ENCODE measurements around the gene SKI.
"Not testable (repeated sequence)": the region's sequence is repeated elsewhere in the genome, so short reads cannot be mapped to it uniquely, and the experiment has no call there.

Gene SKI

DNA sequence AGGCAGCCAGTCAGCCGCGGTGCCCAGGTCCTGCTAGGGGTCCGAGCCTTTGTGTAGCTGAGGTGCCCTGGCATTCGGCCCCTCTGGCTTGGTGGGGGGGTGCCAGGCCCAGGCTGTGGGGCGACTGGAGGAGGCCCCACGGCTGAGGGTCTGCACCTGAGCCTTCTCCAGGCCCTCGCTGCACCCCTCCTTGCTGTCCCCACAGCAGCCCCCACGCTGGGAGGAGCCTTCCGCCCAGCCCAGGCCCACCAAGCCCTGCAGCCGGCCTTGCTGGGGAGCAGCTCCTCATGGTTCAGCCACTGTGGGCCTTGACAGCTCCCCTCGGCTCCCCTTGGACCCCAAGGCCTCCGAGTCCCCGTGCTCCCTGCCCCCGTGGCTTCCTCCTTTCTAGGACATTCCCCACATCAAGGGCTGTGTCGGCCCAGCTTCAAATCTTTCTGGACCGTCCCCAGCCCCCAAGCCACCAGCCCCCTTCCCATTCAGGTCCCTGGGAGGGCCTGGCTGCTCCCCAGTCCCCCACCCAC is 95.4 kb downstream of the SKI start:
- no peak for DNase-seq

DNA sequence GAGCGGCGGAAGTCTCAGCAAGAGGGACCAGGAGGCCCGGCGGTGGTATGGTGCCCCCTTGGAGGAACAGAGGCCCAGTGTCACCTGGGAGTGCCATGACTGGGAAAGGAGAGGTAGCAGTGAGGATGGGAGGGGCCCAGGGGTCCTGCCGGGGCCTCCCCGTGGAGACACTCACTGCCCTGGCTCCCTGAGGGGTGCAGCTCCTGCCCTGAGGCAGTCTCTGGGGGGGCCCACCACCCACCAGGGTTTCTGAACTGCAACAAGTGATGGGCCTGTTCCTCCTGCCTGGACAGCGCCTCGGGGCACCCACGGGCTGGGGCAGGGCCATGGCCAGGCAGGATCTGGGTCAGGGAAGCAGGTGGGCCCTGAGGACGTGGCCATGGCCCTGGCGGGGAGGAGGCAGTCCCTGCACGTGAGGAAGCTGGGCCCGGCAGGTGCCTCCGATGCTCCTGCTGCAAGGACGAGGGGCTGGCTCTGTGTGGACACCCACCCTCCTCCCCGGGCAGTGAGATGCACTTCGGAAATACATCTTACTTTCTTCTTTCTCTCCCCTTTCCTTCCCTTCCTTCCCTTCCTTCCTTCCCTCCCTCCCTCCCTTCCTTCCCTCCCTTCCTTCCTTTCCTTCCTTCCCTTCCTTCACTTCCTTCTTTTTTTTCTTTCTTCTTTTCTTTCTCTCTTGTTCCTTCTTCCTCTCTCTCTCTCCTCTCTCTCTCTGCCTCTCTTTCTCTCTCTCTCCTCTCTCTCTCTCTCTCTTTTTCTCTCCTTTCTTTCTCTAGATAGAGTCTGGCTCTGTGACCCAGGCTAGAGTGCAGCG is 96.6 kb downstream of the SKI start:
- no peak for DNase-seq

DNA sequence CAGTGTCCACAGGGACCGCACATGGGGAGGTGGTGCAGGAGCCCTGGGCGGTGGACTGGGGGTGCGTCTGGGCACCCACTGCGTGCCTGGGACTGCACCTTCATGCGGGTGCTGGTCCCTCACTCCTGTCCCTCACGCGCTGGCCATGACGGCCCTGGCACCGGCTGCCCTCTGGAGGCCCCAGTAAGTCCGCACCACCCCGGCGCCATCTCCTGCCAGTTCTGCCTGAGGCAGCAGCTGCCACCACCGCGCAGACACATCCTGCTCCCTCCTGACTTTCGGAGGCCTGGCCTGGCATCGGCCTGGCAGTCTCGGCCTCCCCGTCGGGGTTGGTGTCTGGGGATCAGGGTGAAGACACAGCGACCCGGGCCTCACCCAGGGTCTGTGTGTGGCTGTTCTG is 98.4 kb downstream of the SKI start:
- DNase-seq = no peak

DNA sequence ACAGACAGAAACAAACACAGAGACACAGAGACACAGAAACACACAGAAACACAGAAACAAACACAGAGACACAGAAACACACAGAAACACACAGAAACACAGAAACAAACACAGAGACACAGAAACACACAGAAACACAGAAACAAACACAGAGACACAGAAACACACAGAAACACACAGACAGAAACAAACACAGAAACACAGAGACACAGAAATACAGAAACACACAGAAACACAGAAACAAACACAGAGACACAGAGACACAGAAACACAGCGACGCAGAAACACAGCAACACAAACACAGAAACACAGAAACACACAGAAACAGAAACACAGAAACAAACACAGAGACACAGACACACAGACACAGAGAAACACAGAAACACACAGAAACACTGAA is 99.0 kb downstream of the SKI start:
- DNase-seq = not testable (repeated sequence)

DNA sequence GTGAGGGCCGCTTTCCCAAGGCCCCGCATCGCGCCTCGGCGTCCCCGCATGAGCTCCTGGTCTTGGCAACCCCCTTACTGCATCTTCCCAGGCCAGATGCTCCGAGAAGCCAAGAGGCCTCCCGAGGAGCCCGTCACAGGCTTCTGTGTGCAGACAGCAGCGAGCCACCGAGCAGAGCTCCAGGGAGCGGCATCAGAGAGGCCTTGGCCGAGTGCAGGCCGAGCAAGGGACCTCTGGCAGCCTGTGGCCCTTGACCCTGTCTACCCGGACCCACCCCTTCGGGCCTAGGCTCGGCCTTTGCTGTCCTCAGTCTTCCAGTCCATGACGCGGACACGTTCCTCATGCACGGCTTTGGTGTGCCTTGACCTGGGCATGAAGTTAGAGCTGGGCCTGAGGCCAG is 99.7 kb downstream of the SKI start:
- no peak for DNase-seq

DNA sequence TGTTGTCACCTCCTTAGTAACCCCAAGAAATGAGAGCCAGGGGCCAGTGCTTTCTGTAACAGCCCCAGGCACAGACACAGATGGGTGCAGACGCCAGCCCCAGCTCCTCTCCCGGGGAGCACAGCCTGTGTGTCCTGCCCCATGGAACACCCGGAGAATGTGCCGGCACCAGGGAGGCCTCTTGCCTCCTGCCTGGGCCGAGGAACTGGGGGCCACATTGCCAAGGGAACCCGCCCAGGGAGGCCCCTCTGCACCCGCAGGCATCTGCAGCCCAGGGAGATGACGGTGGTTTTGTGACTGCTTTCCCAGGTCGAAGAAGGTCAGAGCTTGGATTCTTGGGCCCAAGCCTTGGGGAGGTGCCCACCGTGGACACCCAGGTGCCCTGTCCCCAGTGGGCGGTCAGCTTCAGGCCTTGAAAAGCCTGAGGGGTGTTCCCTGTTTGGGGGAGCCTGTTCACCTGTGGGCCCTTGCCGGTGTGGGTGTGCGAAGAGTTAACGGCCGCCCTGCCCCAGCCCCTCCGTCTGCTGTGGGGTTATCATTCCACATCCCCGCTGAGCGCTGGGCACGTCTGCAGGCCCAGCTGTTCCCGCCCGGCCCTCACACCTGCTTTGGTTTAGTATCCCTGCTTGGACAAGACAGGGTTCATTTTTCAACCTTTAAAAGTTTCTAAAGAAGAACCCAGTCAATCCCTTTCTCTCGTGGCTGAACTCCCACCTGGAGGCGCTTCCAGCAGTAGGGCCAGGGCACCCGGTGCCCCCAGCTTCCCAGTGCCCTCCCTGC is 100.7 kb downstream of the SKI start:
- no peak for DNase-seq

DNA sequence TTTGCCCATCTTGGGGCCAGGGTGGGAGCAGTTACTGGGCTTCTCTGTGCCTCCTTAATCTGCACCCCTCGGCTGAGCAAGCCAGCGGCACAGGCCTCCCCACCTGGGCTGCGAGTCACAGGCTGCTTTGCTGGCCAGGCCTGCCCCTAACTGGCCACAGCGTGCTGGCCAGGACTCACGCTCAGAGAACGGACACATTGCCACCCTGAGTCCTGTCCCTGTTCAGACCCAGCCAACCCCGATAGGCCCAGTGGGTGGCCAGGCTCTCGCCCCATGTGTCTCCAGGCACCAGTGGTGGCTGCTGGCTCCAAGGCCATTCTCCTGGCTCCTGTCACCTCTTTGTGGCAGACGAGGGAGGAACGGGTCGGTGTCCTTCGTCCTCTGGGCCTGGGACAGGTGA is 101.9 kb downstream of the SKI start:
- no peak for DNase-seq

DNA sequence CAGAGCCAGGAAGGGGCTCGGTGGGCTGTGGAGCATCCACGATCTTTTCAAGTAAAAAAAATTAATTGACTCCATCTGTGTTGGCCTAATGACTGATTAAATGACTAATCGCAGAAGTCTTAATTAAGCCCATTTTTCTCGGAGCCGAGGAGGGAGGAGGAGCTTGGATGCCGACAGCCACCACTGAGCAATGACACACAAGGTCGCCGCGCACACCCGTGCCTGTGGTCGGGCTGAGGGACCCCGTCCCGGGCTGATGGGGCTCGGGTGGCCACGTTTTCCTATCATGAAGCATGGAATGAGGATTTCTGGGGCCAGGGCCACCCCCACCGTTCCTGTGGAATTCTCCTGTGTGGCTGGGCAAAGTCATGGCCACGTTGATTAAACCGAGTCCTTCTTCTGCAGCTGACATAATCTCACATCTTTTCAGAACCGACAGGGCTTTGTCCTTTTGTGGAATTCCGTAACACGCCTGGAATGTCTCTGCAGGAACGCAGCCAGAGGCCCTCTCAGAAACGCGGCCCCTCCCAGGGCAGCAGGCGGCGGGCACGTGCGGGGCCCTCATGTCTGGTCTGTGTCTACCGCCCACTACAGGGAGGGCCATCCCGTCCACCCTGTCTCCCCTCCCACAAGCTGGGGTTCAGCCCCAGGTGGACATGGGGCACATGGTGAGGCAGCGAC is 102.5 kb downstream of the SKI start:
- DNase-seq = peak; percentile 95

DNA sequence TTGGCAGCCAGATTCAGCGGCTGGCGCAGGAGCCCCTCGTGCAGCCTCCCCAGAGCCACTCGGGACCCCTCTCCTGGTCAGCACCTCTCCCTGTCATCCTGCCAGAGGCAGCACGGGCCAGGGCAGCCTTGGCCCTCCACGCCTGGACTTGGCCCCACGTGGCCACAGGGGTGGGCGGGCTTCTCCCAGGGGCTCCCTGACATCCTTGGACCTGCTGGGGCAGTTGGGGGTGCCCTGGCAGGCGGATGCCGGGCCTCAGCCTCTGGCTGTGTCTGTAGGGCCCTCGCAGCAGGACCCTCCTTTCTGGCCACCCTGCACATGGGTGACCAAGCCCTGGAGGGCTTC is 103.1 kb downstream of the SKI start:
- DNase-seq = no peak

DNA sequence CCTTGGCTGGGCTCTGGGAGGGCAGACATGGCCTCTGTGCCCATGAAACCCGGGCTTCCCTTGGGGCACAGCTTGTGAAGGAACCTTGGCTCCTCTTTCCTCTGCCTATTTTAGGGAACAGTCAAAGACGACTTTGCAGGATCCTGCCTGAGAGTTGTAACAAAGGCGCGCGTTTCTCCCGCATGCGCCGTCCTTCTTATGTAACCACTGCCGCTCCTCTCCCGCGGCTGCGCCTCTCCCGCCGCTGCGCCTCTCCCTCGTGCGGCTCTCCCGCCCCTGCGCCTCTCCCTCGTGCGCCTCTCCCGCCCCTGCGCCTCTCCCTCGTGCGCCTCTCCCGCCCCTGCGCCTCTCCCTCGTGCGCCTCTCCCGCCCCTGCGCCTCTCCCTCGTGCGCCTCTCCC is 103.5 kb downstream of the SKI start:
- not testable (repeated sequence) for DNase-seq

DNA sequence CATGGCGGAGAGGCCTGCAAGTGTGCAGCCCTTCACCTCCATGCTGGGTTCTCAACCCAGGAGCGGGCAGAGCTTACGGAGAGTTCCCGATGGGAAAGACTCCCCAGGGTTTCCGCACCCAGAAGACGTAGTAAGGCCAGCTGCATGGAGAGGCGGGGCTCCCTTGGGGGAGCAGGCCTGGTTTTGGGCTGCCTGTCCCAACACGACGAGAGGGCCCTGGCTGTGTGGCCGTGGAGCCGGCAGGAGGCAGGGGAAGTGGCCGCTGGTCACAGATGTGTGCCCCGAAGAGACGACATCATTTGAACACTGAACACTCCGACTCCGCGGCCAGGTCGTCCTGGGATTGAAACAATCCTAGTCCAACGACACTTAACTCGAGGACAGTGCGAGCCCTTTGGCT is 106.2 kb downstream of the SKI start:
- no peak for DNase-seq

DNA sequence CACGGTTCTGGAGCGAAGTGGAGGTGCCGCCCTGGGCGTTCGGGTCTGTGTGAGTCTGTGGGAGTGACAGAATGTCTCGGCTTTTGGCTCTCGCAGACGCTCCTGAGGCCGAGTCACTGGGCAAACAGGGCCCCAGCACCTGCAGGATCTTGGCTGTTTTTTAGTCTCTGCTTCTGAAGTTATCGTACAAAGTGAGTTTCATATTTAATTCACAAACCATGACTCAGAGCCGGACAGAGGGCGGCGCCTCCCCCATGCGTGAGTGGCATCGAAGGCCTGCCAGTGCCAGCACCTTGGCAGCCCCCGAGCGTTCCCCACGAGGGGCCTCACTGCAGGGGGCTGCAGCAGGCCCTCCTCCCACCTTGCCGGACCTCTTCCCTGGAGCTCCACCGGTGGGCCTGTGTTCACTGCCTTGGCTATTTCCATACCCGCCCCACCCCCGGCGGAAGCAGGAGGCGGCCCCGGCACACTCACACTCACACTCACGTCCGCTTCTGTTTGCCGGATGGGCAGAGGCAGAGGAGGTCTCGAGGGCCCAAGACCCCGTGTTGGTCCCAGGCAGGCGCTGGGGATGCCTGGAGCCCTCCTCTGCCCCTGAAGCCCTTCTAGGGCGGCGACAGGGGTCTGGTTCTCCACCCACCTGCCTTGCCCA is 106.9 kb downstream of the SKI start:
- DNase-seq = no peak

DNA sequence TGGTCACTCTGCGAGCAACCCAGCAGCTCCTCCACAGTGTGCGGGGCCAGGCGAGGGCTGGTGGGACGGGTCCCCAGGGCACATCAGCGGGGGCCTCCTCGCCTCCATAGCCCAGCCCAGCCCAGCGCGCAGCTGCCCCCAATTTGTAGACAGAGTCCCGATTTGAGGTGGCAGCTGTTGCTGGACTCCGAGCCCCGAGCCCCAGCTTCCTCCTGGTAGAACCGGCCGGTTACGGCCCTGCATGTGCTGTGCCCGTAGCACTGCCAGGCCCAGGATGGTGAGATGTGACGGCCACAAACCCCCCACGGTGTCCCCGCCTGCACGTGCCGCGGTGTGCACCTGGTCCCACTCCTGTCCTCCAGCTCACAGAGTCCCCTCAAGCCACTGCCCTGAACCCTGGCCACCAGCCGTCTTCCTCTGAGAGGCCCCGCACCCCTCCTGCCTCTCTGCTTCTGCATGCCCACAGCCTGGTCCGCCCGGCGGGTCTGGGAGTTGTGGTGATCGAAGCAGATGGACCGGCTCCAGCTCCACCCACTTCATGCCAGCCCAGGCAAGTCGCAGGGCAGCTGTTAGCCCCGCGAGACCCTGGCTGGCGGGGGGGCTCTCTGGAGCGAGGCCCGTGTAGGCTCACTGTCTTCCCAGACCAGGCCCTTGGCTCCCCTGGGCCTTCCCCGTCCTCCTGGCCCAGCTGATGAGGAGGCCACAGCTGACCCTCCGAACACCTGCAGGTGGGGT is 107.8 kb downstream of the SKI start:
- DNase-seq = no peak

DNA sequence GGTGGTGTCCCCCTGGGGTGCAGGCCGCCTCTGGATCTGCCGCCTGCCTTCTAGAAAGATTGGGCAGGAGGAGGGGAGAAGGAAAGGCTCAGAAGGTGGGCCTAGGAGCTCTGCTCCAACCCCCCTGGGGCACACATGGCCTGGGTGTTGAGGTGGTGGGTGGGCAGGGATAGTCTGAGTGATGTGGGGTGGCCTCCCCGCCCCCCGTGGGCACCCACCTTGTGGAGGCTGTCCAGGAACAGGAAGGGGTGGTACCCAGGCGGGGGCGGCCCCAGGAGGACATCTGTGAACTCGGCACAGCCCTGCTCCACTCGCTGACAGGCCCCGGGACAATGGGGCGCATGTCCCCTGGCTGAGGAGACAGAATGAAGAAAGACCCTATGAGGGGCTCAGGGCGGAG is 108.4 kb downstream of the SKI start:
- no peak for DNase-seq

DNA sequence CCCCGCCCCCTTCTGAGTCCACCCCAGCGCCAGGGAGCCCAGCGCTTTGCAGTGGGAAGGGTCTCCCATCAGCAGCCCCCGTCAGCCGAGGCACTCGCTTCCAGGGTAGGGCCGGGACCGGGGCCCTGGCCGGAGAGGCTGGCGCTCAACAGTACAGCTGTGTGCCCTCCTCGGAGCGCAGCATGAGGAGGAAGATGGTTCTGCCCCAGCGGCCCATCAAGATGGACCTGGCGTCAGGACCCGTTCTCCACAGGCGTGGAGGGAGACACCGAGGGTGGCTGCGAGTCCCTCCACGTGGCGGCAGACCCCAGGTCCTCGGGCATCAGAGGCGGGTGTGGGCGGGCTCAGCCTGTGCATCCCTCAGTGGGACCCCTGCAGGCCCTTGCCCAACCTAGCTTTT is 109.0 kb downstream of the SKI start:
- no peak for DNase-seq

DNA sequence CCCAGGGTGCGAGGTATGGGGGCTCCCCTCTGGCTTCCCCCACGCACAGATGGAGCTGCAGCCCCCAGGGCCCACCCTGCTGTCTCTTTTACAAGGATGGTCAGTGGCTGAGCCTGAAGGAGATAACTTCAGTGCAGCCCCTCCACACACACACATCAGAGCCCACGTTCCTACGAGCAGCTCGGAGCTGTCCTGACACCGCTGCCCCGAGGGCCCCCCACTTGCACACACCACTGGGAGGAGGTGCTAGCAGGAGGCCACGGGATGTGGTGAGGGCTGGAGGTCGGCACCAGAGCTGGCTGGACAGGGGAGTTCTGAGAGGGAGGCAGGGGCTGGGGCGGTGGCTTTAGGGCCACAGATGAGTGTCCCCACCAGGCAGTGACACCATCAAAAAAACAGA is 109.4 kb downstream of the SKI start:
- no peak for DNase-seq

DNA sequence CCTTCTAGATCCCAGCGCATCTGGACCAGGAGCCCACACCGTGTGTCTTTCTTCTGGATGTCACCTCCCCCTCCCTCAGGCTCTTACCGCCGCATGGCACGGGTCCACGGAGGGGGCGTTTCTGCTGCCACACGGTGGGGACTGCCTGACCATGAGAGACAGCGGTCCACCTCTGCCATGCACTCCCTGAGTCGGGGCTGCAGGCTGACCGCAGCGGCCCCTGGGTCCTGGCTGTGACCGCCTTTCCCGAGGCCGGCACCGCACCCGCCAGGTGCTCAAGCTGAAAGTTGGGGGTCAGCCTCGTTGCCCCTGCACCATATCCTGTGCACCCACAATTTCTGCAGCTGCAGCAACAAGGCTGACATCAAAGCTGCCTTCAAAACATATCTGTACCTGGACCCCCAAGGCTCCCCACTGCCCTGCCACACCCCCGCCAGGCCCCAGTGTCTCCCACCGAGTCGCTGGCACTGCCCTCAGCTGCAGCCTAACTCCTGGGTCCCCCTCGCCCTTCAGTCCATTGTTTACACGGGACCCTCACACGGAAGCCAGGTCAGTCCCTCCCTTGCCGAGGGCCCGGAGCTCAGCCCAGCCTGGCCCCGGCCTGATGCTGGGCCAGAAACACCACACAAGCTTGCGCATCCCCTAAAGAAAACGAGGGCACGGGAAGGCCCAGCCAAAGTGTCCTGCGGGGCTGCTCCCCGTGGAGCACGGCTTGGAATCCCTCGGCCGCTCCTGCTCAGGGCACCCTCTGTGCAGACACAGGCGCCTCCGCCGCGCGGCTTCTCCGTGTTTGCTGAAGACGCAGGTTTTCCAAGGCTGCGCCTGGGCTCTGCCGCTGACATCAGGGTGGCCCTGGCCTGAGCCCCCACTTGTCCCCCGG is 111.3 kb downstream of the SKI start:
- DNase-seq = no peak

DNA sequence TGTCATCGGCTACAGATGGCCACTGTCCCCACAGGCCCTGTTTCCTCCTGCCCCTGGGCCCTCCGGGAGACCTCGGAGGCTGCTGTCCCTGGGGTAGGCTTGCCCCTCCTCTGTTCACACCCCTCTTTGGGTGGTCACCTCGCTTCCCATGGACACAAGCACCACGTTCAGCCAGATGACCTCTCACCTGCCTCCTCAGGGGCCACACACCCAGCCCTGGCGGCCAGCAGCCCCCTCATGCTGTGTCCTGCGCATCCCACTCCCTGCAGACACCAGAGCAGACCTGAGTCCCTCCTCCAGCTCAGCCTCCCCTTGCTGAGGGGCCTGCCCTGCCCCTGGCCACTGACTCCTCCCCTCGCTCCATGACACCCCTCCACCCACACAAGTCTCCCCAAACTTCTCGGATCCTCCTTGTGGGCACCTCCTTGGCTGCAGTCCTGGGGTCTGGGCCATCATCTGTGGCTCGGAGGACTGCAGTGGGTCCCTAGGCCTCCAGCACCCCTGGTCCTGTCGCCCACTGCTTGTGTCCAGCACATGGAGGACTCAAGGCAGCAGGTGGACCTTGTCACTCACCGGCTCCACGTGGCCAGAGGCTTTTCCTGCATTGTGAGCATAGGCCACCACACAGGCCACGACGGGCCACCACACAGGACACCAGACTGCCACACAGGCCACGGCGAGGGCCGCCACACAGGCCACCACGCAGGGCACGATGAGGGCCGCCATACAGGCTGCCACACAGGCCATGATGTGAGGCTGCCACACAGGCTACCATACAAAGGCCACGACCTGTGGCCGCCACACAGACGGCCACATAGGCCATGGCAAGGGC is 112.2 kb downstream of the SKI start:
- no peak for DNase-seq

DNA sequence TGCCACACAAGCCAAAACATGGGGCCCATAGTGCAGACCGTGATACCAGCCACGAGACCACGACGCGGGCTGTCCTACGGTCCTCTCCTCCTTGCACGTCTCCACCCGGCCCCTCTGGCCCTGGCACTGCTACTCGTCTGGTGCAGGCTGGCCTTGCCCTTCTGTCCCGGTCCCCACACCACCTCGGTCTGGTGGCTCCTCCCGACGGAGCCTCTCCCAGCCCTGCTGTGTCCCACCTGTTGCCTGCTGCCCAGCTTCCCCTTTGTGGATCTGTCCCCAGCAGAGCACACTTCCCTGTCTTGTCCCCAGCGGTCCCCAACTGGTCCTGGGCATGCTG is 112.8 kb downstream of the SKI start:
- DNase-seq = no peak

DNA sequence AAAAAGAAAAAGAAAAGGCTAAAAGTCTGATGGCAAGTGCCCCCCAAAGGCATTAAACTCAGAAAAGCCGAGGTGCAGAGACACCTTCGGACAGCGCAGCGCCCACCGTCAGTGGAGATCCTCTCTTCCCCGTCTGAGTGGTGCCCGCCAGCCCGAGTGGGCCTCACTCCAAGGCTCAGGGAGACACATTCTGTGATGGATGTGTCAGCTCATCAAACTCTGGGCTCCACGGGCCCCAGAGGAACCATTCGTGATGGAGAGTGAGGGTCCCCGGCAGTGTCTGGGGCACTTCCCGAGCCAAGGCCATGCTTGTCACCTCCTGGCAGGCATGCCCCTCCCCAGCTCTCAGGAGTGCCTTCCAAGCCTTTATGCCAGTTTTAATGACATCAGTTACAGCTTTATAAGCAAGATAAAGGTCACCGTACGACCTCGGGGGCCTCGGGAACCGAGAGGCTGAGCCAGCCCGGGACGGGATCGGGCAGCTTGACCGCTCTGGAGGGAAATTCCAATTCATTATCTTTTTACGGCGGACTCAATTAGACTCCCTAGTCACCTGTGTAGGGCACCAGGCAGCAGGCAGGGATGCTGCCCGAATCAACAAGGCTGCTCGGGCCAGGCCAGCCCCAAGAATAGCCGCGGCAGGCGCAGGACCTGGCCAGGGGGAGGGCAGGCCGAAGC is 113.7 kb downstream of the SKI start:
- DNase-seq = no peak

All from fibroblast of skin of back (primary cell).